GM21447 (cell line): ENCODE measurements around the gene RASGRP3.

Experiments
- ATAC-seq: cut with Tn5 transposase; IDR thresholded peaks from one replicate; pipeline ENCODE4 v1.9.1; 2021; ENCODE audit not compliant: unreplicated experiment

The RASGRP3 gene

GRCh38 chr2:33614190-33614589 lies 137.7 kb downstream of the RASGRP3 start:
- ATAC-seq = no peak
